Medulla oblongata (tissue), 1 donor: ENCODE results near the gene TYSND1.
"Not testable (repeated sequence)": the region's sequence is repeated elsewhere in the genome, so short reads cannot be mapped to it uniquely, and the experiment has no call there.

Experiments used
- DNase-seq: peaks from one replicate; pipeline ENCODE4 v3.0.0-alpha.2; 2015; ENCODE audit errors: extremely low spot score

Gene TYSND1, protein sequence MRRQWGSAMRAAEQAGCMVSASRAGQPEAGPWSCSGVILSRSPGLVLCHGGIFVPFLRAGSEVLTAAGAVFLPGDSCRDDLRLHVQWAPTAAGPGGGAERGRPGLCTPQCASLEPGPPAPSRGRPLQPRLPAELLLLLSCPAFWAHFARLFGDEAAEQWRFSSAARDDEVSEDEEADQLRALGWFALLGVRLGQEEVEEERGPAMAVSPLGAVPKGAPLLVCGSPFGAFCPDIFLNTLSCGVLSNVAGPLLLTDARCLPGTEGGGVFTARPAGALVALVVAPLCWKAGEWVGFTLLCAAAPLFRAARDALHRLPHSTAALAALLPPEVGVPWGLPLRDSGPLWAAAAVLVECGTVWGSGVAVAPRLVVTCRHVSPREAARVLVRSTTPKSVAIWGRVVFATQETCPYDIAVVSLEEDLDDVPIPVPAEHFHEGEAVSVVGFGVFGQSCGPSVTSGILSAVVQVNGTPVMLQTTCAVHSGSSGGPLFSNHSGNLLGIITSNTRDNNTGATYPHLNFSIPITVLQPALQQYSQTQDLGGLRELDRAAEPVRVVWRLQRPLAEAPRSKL

DNA sequence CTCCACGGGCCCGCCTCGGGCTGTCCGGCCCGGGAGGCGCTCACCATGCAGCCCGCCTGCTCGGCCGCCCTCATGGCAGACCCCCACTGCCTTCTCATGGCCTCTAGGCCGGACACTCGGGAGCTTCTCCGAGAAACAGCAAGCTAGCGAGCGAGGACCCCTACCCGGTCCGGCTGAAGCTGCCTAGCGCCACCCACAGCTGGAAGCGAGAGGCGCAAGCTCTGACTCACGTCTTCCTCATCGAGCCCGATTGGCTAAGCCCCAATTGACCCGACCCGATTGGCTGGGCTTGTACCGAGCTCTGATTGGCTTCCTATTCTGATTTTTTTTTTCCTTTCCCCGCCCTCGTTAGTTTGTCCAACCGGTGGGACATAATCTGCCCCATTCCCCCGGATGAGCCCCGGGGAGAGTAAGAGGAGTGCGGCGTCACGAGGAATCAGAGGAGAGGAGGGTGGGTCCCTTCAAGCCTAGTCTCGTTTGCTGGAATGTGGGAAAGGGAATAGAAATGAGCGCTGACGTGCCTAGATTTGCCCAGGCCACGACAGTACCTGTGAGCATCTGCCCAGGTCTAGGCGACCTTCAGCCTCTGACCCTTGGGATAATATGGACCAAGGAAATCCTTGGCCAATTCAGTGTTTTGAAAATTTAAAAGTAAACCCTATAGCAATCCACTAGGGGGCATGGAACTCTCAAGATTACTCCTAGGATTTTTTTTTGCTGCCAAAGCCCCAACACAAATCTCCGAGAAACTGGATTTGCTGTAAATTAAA, at the start of gene TYSND1:
Gene TYSND1 (minus strand): TSS at position 212 of the 770 bp plus-strand sequence. CDS start 114 bp downstream, at position 98.
- DNase-seq = peak; percentile 99

DNA sequence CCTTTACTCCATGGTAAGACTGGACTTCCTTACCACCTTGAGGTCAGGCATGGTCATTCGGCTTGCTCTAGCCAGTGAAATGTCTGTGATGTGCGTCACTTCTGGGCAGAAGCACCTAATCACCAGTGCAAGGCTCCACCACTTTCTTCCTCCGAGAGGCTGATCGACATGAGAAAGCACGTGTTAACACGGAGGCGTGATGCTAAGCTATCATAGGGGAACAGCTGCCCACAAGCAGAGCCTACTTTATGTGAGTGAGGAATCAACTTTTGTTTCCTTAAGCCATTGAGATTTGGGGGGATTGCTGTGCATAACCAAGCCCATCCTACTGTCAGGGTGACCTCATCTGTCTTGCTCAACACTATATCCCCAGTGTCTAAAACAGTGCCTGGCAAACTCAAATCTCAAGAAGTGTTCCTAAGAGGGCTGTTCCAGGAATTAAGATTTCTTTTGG, 46.9 kb upstream of the TYSND1 start:
- no peak for DNase-seq

DNA sequence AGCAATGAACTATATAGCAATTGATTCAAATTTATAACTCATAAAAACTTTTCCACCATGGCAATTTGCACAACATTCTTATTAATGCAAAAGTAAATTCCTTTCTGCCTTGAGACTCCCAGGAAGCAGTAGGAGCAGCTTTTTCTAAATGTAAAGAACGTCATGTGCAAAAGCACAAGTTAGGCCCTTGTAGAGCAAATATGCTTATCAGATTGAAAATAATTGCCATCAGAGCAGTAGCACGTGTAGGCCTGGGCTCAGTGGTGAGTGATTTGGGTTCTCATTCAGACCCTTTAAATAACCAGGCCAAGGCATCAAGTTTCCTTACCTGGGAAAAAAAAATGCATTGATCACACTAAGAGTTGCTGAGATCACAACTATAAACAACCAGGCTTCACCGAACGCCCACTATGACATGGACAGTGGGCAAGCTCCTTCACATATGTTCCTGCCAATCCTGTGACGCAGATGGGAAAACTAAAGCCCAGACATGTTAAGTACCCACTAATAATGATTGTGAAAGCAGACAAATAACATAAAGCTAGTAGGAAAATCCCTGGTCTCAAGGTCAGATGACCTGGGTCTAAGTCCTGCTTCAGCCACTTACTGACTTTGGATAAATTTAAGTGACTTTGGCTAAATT, 45.9 kb upstream of the TYSND1 start:
- no peak for DNase-seq

DNA sequence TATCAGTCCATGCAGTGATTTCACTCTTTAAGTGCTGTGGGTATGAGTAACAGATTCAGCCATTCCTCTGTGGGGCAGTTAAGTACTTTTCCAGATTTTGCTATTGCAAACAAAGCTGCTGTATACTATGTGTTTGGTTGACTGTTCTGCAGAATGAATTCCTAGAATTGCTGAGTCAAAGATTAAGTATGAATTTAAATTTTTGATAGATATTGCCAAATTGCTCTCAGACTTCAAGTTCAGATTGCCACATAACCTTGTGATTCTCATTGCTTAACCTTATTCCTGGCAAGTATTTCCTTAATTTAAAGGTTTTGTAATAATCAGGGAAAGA, 45.4 kb upstream of the TYSND1 start:
- DNase-seq = no peak

DNA sequence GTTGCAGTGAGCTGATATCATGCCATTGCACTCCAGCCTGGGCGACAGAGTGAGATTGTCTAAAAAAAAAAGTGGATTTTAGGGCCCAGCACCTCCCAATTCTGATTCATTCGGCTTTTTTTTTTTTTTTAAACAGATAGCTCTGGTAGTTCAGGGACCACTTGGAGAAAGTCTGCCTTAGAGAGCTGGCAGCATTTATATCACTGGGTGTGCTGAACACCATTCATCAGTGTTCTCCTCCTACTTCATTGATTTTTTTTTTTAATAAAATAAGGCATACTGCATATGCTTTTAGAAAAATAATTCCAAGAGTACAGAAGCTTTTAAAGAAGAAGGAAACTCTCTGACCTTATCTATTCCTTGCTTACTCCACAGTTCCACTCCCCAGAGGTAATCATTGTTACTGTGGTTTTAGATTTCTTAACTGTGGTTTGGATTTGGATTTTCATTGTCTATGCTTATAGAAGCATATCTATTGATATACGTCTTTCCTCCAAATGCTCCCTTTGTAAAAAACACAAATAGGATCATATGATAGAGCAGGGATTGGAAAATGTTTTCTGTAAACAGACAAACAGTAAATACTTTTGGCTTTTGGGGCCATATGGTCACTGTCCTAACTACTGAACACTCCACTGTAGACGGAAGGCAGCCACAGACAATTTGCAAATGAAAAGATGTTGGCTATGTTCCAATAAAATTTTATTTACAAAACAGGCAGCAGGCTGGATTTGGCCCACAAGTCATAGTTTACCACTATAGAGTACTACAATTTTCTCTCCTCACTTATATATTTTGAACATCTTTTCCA, 44.9 kb upstream of the TYSND1 start:
- no peak for DNase-seq

DNA sequence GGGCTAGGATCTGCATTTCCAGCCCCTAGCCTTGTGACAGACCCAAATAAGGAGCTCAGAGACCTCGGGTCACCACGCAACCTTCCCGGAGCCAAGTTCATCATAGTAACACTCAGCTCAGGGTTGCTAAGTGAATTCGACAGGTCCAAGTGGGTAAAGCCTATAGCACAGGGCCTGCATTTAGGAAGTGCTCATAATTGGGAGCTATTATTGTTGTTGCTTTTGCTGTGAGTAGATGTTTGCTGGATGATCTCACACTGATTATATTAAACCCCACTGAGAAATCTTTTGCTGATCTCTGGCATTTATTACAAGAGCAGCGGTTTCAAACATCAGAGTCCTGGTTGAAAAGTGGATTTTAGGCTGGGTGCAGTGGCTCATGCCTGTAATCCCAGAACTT, 44.1 kb upstream of the TYSND1 start:
- DNase-seq = no peak

DNA sequence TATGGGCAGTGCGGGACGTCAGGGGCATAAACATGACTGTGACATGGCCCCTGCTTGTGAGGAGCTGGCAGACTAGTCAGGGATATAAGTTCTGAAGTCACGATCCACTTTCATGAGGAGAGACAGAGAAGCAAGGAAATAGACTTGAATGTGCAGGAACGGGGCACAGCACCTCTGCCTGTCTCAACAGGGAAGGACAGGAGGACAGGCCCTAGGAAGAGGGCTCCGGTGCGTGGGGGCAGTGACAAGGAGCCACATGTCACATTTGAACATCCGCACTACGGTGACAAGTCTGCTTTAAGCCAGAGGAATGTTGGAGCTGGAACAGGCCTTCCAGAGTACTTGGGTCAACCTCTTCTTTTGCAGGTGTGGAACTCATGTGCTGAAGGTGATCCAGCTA, 43.6 kb upstream of the TYSND1 start:
- no peak for DNase-seq

DNA sequence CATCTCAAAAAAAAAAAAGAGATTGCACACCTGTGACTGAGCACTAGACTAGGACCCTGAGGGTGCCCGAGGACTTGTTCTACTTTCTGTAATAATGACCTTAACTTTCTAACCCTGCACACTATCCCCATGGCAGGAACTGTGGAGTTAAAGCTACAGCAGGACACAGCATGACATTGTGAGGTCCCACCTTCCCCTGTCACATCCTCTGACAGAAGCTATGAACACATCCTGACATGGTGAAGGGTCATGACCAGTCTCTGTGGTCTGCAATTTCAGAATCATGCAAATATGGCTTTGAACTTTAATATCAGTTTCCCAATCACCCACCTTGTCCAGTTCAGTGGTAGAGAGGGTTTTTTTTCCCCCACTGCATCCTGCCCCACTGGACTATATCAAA, 42.3 kb upstream of the TYSND1 start:
- no peak for DNase-seq

DNA sequence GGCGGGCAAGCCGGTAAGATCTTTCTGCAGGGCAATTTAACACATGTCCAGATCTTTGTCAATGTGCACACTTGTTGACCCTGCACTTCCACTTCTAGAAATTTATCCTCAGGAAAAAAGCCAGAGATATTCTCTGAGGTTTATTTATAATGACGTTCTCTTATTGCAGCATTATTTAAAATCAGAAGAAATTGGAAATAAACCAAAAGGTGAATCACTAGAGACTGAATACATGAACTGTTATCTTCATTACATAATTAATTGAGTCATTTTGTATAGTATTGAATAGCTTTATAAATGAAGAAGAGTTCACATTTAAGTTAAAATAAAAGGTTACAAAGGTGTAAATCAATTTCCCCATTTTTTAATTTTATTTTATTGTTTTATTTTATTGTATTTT, 40.1 kb upstream of the TYSND1 start:
- DNase-seq = no peak

DNA sequence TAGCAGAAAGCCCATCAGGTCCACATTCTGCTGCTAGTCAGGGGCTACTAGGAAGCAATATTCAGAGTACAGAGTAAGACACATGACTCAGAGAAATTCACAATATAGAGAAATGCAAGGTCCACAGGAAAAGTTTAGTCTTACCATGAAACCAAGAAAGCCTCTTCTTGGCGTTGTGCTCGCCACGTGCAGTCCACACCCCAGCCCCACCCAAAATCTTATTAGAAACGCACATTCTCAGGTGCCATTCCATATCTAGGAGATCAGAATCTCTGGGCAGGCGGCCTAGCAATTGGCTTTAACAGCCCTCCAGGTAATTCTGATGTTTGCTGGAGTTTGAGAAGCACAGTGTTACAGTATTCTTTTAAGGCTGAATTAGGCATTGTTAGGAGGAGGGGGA, 39.6 kb upstream of the TYSND1 start:
- DNase-seq = no peak

DNA sequence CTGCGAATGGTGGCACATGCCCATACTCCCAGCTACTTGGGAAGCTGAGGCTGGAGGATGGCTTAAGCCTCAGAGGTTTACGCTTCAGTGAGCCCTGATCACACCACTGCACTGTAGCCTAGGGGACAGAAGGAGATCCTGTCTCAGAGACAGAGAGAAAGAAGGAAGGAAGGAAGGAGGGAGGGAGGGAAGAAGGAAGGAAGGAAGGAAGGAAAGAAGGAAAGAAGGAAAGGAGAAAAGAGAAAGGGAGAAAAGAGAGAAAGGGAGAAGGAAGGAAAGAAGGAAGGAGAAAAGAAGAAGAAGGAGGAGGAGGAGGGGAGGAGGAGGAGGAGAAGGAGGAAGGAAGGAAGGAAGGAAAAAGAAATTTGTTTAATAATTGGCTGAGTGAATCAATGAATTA, 36.8 kb upstream of the TYSND1 start:
- no peak for DNase-seq

DNA sequence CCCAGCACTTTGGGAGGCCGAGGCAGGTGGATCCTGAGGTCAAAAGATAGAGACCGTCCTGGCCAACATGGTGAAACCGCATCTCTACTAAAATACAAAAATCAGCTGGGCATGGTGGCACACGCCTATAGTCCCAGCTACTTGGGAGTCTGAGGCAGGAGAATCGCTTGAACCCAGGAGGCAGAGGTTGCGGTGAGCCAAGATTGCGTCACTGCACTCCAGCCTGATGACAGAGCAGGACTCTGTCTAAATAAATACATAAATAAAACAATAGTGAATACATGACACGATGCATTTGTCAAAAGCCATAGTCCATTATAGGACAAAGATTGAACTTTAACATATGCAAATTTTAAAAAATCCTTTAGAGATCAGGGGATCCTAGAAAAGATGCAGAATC, 32.7 kb upstream of the TYSND1 start:
- not testable (repeated sequence) for DNase-seq

DNA sequence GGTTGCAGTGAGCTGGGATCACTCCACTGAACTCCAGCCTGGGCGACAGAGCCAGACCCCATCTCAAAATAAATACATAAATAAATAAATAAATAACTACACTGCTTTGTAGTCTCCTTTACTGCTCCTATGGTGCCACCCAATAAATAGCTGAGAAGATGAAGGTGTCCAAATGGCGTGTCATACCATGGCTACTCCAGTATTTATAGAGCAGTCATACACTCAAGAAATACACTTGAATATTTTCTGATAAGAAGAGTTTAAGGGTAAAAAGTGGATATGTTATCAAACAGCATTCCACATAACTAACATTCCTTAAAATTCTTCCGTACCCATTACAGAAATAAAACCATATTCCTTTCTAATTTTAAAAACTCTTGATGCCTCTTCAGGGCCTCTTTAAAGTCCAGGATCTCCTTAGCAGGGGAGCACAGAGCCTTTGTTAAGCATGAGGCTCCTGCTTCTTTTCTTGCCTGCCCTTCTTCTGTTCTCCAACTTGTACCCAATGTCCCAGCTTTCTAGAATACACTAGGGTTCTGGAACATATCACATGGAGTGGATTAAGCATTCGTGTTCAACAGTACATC, 31.7 kb upstream of the TYSND1 start:
- no peak for DNase-seq

DNA sequence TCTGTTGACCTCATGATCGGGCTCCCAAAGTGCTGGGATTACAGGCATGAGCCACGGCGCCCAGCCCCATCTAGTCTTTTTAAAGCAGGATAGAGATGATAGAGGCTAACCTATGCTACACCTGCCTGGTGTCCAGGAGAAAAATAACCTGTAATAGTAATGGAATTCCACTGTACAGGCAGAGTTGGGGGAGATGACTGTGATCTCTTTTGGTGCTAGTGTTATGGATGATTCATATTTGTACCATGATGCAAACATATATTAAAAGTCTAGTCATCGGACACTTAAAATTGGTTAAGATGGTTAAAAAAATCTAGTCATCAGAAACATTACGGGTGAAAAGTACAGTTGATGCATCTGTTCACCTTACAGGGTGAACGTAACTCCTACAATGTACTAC, 29.9 kb upstream of the TYSND1 start:
- DNase-seq = no peak

DNA sequence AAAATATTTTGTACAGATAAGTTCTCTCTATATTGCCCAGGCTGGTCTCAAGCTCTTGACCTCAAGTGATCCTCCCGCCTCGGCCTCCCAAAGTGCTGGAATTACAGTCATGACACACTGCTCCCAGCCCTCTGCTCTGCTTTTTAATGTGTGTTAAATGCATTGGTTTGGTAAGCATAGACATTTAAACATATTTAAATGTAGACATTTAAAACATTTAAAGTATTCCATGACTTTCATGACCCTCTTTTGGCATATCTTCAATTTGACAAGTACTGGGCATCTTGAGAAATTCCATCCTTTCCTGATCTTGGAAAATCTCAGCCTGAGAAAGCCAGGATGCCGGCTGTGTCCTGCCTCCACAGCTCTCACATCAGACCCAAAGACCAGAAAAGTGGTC, 29.0 kb upstream of the TYSND1 start:
- no peak for DNase-seq

DNA sequence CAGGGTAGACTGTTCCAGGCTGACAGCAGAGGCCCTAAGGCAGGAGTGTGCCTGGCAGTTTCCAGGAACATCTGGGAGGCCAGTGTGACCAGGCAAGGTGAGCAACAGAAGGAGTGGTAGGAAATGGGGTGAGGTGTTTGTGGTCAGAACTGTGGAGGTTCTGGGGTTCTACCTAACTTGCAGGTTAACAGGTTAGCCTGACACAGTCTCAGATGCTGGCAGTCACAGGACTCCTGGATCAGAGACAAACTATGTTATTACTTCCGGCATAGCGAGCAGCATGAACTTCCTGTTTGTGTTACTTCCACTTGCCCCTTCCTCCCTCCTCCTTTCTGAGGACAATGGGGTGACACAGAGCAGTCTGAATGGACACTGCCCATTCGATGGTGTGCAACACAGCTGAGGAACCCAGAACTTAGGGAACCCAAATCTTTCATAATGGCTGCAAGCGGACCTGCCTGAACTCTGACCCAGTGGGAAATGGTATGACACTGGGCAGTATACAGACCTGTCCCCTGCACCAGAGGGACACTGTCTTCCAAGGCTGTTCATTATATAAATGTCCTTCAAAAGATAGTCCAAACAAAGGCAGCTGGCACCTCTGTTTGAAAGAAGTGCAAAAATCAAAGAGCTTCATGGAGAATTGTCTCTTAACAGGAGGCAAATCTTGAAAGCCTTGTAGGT, 27.7 kb upstream of the TYSND1 start:
- peak; percentile 43 for DNase-seq

DNA sequence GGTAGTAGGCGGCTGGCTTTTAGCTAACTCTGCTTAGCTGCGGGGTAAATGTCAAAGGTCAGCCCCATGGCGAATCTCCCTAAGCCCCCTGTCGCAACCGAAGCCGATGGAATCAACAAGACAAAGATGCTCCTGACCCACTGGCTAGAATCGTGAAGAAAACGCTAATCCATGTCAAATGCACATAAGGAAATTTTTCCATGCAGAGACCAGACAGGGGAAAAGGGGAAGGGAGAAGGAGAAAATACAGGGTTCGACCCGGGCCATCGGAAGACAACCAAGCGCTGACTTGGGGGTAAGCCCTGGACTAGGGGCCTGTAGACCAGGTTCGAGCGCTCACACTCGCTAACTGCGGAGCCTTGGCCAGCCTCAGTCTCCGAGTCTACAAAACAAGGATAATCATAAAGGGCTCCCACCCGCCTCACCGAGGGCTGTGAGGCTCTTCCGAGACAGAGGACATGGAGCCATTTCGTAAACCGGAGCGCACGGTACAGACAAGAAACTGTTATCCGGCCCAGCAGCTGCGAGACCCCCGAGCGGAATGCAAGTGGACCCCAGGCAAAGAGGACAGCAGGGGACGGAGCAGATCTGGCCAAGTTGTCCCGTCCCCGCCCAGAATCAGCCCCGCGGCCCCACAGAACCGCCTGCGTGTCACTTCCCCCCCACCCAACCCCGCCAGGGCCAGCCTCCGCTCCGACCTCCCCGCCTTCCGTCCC, 23.3 kb upstream of the TYSND1 start:
- DNase-seq = no peak

DNA sequence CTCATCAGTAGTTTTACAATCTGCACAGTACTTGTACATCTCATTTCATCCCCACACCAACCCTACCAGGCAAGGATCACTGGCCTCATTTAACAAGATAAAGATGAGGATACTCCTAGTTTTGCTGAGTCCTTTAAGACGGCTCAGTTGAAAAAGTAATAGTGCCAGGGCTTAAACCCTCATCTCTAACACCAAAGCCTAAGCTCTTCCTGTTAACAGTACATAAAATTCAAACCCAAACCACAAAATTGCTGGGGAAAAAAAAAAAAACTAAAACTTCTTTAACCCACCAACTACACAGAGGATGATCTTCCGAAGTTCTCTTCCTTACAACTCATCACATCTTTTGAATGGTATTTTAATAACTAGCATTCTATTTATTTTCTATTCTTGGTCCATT, 22.5 kb upstream of the TYSND1 start:
- DNase-seq = no peak

DNA sequence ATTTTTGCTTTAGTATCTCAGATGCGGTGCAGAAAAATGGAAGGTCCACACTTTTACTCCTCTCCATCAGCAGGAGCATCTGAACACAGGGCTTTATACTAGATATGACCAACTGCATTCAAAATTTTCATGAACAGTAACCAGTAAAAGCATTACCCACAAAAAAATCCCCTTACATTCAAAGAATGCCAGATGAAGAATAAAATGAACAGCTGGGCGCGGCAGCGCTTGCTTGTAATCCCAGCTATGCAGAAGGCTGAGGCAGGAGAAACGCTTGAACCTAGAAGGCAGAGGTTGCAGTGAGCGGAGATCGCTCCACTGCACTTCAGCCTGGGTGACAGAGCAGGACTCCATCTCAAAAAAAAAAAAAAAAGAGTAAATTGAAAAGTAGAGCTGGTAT, 20.7 kb upstream of the TYSND1 start:
- DNase-seq = no peak

DNA sequence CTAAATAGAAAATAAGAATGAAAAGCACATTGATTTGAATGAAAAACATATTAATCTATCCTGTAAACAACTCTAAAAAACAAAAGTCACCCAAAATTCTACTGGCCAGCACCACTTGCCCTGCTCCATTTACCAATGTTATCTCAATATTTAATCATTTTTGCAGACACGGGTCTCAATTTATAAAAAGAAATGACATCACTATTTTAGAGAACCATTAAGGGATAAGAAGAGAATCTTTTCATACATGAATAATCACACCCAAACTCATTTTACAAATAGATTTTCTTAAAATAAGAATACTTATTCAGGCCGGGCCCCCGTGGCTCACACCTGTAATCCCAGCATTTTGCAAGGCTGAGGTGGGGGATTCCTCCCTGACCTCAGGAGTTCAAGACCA, 19.9 kb upstream of the TYSND1 start:
- DNase-seq = no peak
